Measurements from ENCODE around the gene FOLH1.
"Not testable (repeated sequence)": the region's sequence is repeated elsewhere in the genome, so short reads cannot be mapped to it uniquely, and the experiment has no call there.

- not testable (repeated sequence) for TF ChIP-seq CTCF (IDR thresholded peaks at IDR 0.05; ENCODE audit: borderline replicate concordance, extremely low read depth, low read length, poor library complexity, severe bottlenecking); EZH2 (IDR thresholded peaks at IDR 0.05; ENCODE audit: borderline replicate concordance, low read depth, low read length, severe bottlenecking)
These were observed 21.6 kb upstream of the FOLH1 start for GRCh38 chr11:49230001-49230400.
